Measurements from ENCODE around the gene TTC21B.

Gene TTC21B

DNA sequence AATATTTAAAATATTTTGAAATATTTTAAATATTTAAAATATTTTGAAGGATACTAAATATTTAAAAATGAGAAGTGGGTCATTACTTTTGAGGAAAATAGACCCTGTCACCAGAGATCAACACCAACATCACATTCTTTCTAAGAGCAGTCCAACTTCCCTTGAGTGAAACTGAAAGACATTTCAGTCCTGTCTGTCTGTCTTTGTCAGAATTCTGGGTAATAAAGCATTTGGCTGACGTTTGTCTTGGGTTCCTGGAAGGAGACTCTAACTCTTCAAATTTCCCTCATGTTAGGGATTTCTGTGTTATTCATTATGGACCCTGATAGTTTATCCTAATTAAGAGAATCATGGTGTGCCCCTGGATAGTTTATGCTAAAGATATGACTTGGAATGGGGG, 32.8 kb downstream of the TTC21B start:
- DNase-seq: no peak

DNA sequence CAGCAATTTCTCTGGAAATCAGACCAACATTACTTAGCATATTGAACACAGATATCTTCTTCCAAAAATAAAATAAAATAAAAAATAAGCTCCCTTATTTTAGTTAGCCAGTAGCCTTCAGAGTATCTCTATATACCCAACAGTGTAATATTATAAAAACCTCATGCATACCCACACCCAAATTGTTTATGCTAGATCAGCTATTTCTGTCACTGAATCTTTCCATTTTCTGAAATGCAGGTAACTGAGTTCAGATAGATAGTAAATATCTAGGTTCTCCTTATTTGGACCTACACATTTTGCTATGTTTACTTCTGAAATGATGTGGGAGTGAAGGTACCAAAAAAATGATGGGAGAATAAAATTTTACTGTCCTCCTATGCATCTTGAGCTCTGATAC, 39.9 kb downstream of the TTC21B start:
- DNase-seq: no peak

DNA sequence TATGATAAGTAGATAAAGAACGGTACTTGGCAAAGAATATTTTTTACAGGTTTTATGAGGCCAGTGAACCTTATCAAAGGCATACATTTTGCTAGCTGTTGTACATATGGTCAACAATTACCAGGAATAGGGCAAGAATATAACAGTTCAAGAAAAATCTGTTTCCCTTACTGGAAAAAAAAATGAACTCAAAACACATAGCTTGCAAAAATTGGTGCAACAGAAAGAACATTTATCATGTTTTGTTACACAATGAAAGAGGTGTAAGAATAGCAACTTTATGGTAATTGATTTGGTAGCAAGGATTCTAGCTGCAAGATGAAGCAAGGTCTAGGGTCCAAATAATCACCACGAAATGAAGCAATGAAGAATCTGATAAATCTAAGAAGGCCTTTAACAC, 41.6 kb downstream of the TTC21B start:
- no peak for DNase-seq

DNA sequence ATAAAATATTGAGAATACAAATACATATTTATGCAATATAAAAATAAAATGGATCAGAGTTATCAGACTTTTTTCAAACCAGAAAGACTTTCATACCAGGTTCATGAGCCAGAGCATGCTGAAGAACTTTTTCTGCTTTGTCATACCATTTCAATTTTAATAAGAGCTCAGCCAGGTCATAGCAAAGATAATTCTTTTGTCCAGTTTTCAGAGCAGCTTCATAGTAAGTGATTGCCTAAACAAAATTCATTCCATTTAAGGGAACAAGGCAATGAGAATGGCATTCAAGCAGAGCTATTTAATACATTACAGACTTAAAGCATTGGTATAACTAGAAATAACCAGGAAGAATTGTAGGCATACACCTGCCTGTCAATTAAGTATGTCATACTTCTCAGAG, 42.3 kb downstream of the TTC21B start:
- no peak for DNase-seq

DNA sequence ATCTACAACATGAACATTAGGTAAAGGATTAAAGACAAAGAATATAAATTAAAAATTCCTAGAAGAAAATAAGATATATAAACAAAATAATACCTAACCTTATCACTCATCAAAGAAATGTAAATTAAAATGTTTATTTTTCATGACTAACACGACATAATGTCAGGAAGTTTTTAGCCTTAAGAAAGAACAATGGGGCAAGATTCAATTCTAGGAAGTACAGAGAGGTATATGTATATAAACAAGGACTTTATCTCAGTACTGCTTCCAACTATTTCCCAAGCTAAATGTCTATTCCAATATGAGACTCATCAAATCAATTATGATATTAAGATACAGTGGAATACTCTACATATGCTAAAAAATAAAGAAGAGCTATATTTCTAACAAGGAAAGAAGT, 44.1 kb downstream of the TTC21B start:
- DNase-seq: no peak

DNA sequence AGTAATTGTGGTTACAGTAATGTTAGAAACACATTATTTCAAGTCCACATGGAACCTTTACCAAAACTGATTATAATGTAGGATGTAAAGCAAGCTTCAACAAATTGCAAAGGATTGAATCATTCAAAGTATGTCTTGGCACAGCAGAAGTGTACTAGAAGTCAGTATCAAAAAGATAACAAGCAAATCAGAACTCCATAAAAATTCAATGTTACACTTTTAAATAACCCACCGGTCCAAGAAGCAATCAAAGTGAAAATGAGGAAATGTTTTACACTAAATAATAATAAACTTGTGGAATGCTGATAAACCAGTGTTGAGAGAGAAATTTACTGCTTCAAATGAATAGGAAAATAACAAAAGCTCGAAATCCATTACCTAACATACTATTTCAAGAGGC, 47.7 kb downstream of the TTC21B start:
- DNase-seq: no peak

DNA sequence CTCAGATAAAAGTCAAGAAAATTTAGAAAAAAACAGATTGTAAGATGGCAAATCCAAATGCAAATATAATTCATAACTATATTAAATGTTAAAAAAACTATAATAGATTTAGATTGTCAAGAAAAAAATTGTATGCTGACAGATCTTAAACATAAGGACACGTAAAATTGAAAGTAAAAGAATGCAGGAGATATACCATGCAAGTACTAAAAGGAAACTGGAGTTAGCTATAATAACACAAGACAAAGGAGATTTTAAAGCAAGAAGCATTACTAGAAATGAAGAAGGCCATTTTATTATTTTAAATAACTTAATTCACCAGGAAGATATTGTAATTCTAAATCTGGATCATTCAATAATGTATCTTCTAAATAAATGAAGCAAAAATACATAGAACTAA, 48.3 kb downstream of the TTC21B start:
- DNase-seq: no peak

DNA sequence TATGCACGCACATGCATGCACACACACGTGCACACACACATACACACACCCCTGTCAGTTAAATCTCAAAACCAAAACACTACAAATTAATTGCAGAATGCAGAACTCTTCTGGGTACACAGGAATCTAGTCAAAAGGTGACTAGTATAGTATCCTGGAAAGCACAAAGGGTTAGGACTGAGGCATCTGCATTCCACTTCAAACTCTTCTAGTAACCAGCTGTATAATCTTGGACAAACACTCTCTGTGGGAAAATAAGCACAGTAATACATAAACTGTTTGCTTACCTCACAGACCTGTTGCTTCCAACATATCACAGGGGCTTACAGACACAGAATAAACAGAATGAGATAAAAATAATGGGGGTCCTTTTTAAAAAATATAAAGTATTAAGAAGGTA, 49.1 kb downstream of the TTC21B start:
- no peak for DNase-seq

DNA sequence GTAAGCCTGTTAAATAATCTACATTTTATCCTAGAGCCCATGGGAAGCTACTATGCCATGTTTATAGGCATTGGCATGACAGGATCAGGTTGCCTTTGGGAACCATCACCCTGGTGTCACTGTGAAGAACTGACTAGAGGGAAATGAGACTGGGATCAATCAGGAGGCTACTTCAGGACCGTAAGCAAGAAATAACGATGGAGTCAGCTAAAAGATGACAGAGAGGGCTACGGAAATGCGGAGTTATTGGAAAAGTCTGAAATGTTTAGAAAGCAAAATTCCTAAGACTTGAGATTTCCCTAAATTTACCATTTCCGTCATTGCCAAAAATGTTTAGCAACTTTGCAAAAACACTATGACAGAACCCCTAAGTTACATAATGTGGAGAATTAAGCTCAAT, 50.2 kb downstream of the TTC21B start:
- no peak for DNase-seq

DNA sequence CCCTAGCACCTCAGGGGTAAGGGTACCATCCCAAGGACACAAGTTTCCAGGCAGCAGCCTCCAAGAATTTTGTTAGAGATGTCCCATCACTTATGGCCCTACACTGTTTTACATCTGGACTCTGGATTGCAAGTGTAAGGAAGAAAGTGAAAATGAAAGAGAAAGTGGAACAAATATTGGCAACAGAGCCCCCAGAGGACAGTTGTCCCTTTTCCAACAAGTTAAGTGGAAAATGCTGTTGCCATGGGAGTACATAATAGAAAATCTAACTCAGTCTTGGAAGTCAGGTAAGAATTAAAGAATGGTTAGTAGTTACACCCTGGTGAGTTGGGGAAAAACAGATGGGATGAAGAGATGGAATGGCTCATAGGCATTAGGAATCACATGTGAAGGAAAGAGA, 50.6 kb downstream of the TTC21B start:
- no peak for DNase-seq

DNA sequence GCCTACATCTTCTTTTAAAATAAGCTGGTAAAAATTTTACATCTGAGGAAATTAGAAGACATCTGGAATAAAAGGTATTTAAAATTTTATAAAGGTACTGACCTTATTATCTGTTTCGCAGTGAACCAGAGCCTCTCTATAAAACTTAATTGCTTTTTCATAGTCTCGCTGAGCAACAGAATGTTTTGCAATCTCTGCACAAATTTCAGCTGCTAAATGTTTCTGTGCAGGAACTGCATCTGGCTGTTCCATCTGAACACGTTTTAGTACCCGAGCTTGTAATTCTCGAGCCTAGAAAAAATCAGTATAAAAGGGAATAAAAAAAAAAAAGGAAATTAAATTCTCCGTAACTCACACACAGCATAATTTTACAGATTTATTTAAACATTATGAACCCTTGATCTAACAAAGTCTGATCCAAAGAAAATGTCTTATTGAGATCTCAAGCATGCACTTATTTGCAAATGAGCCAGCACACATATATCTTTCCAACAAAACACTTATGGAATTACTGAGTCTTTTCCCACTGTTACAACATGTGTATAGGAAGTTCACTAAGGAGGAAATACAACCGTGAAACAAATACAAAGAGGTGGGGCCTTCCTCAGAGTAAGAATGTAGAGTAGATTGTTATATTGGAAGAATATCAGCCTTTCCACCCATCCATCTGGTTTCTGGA, 51.8 kb downstream of the TTC21B start:
- DNase-seq: no peak

DNA sequence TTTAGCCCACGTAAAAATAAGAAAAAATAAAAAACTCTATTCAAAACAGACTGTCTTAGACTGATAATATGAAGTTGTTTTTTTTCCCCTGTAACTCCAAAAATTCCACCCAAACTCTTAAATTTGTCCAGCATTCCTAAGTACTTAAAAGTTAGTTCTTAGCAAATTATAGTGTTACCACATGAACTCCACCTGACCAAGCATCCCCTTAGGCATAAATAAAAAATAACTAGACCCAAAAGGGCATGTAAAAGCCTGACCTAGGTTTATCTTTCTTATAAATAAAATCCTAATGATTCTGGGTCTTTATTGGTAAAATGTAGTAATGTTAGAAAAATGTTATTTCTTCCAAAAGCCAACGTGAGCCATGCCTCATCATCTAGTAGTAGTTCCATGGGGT, 54.3 kb downstream of the TTC21B start:
- no peak for DNase-seq

DNA sequence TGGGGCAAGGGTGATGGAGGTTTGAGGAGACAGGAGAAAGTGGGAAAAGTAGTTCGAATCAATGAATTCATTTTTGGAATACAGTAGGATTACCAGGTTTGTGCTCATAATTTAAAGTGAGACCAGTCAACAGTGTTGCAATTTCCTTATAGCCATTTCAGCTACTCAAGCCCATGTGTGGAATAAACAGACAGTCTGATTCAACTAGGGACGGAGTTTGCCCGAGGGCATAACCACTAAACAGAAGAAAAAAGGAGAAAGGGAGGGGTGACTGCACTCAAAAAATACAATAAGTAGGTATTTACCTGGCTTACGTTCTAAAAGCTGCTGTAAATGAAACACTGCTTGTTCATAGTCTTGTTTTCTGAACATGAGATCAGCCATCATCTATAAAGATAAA, 55.2 kb downstream of the TTC21B start:
- no peak for DNase-seq

DNA sequence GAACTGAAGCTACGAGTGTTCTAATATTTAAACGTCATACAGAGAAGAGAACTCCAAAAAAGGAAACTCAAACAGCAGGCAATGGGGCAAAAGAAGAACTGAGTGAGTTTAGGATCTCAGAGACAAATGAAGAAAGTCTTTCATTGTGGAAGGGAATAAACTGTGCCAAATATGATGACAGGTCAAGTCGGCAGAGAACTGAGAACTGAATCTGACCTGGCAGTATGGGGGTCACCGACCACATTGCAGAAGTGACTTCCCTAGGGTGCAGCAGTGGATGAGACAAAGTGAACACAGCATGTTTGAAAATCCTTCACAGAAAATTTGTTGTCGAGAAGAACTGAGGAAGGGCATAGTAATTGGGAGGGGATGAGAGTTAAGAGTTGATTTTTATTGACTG, 55.9 kb downstream of the TTC21B start:
- no peak for DNase-seq

DNA sequence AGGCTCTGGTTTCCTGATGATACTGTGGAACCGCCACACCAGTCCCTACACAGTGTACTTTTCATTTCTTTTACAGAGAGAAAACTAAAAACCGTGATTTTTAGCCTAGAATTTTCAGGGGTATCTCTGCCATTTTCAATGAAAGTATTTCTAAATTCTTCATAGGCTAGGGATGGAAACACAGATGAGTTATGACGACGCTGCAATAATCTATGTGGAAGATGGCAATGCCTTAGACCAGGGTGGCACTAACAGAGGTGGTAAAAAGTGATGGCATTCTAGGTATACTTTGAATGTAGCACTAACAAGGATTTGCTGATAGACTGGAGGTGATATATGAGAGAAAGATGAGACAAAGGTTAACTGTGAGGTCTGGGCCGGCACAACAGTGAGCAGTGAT, 56.5 kb downstream of the TTC21B start:
- no peak for DNase-seq

DNA sequence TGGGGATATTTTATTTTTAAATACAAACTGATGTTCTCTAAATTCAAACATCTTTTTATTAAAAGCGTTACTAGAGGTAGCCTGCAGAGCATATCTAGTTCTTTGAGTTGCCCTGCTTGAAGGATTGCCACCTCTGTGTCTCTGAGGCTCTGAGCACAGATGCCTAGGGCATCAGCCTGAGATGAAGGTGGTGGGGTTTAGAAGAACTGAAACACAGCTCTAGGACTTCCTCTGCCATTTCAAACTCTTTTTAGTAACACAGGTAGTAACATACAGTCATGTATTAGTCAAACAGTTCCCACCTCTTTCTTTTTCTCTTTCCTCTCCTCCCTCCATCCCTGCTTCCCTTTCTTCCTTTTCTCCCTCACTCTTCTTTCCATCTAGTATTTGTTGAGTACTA, 57.6 kb downstream of the TTC21B start:
- DNase-seq: no peak

DNA sequence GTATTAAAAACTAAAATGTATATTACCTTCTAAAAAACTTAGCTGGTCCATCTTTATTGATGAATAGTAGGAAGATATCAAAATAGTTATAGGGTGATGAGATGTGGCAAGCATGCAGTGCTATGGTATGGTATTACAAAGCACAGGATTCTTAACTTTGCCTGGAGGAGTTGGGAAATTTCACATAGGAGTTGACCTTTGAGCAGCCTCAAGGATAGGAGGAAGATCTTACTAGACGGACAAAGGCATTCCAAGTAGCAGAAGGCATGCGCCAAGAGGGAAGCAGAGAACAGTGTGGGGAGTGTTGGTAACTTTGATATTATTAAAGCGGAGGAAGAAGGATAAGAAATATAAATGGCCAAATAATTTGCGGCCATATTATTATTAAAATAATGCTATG, 60.0 kb downstream of the TTC21B start:
- no peak for DNase-seq

DNA sequence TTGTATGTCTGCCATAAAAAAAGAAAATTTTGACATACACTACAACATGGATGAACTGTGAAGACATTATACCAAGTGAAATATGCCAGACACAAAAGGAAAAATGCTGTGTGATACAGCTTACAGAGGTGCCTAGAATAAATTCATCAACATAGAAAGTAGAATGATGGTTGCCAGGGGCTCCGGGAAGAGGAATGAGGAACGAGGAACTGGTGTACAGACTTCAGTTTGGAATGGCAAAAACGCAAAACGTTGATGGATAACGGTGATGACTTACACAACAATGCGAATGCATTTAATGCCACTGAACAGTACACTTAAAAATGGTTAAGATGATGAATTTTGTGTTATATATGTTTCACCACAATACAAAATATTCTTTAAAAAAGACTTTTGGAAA, 61.0 kb downstream of the TTC21B start:
- no peak for DNase-seq

DNA sequence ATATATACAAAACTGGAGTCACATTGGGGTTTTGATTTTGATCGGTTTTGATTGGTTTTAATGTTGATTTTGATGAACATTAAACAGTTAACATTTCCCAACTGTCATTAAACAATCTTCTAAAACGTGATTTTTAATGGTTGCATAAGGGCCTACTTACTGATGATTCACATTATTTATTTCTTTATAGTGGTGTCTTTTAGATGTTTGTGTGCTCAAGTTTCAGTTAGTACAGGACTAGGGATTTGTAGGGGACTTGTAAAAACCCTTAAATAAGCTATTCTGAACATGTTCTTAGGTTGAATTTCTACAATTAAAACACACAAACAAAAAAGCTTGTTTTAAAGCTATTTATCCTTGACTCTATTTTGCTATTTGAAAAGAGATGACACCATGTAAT, 61.6 kb downstream of the TTC21B start:
- no peak for DNase-seq

DNA sequence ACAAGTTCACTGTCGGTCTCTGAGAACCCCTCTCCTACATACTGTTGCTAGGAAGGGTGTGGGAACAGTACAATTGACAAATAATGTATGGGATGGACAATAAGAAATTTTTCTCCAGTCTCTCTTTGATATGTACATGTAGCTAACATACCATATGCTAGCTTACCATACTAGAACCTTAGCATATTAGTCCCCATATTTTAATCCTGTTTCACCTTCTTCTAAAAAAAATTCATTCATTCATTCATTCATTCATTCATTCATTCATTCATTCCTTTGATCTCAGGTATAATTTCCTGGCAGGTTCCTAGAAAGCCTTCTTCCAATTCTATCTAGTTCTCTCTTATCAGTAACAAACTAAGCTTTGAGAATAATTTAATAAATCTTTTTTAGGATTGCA, 62.2 kb downstream of the TTC21B start:
- no peak for DNase-seq

DNA sequence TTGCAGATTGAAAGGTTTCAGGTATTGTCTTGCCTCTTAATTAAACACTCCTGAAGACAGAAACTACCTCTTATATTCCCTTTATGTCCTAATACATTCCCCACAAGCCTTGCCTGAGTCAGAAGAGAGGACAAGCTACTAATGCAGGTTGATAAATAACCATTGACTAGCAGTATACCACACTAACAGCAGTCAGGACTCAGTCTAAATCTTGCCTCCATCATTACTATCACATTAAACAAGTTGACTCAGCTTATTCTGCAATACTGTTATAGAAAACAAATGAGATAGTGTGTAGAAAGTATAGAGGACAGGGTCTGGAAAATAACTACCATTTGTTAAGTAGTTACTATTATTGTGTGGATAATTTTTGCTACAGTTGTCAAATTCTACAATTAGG, 63.8 kb downstream of the TTC21B start:
- DNase-seq: no peak

DNA sequence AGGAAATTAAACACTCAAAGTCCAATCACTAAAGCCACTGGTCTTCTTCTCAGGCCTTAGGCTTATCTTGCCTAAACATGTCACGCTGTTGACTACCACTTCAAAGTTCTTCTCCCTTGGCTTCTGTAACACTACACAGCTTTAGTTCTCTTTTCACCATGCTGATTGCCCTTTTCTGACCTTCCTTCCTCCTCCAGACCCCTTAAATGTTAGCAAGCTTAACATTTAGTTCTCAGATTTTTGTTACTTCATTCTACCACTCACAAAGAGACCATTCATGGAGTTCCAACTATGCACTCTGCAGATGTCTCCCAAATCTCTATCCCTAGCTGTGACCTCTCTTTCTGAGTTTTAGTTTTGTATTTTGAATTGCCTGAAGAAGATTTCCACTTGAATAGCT, 64.4 kb downstream of the TTC21B start:
- DNase-seq: no peak

DNA sequence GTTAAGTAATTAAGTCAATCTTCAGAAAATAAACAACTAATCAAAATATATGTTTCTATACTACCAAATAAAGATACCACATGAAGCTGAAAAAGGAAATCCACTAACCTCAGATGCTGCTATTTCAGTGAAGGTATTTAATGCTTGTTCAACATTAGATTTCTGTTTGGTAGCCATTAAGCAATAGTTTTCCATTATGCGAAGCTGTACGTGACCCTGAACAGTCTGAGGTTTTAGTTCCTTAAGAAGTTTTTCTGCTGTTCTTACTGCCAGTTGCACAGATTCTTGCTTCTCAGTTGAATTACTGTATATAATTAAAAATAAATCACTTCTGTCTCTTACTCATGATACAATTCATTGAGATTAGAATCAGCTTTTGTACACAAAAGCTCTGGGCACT, 65.4 kb downstream of the TTC21B start:
- DNase-seq: no peak

DNA sequence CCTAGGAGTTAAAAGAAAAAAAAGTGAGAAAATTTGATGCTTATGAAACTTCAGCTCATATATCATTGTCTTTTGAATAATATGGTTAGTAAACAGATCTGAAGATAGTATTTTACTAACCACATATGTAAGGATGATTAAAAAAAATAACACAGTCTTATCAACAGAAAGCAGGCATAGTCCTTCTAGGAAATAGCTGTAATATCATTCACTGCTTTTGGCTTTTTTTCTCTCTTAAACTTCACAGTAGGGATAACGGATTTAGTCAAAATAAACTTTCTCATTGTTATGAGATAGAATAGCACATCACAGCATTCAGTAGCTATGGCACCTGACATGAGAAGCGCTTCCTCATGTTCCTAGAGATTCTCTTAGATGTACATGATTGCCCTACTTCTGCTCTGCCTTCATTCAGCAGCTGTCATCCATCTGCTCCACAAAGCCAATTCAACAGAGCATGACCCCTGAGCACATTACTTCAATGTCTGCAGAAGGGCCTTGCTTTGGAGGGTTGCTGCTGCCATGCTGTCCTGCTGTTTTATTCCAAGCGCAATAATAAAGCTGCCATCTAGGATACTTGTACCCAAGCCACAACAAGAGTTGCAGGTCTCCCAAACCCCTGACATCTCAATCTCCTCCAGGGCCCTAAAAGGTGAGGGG, 67.0 kb downstream of the TTC21B start:
- DNase-seq: no peak

Data from activated CD8-positive, alpha-beta memory T cell treated with anti-CD3 and anti-CD28 coated beads, Interleukin-2, amount 50 U/mL, for 4 hours (primary cell).